SJCRH30 (cell line): ENCODE results near the gene NT5C. TPM values are rescaled to one million over a fixed set of nuclear protein-coding genes. Genes with fewer than 3 reads are reported as not detected.
"Not testable (repeated sequence)": the region's sequence is repeated elsewhere in the genome, so short reads cannot be mapped to it uniquely, and the experiment has no call there.

Experiments used
- DNase-seq, 2 experiments: peaks; one replicate each; pipeline ENCODE4 v3.0.0-alpha.2; 2015 to 2020
- H3K27ac ChIP-seq: fragments of 250-450 bp; sonication (Bioruptor Pico); 2 replicates; pipeline ENCODE4 v1.5.1; 2020; ENCODE audit warnings: mild to moderate bottlenecking, moderate library complexity
- H3K27me3 ChIP-seq: fragments of 250-450 bp; sonication (Bioruptor Pico); 2 replicates; pipeline ENCODE4 v1.5.1; 2020; ENCODE audit warnings: mild to moderate bottlenecking, moderate library complexity
- H3K36me3 ChIP-seq: fragments of 250-450 bp; sonication (Bioruptor Pico); 2 replicates; pipeline ENCODE4 v1.5.1; 2020; ENCODE audit warnings: mild to moderate bottlenecking, moderate library complexity
- H3K4me1 ChIP-seq: fragments of 250-450 bp; sonication (Bioruptor Pico); 2 replicates; pipeline ENCODE4 v1.5.1; 2020; ENCODE audit warnings: mild to moderate bottlenecking, moderate library complexity
- H3K4me3 ChIP-seq: fragments of 250-450 bp; sonication (Bioruptor Pico); 2 replicates; pipeline ENCODE4 v1.5.1; 2020; ENCODE audit warnings: mild to moderate bottlenecking, moderate library complexity
- H3K9me3 ChIP-seq: fragments of 250-450 bp; sonication (Bioruptor Pico); replicated peaks from 2 replicates; pipeline ENCODE4 v1.5.1; 2020; ENCODE audit warnings: mild to moderate bottlenecking, moderate library complexity
- total RNA-seq: library from RNA; depleted of rRNA; stranded (reverse); fragments of >200 nt; shearing (Covaris generic); gene quantifications from 2 replicates; pipeline ENCODE4 v1.2.3, GENCODE V29; 2014; rRNA removed

Gene NT5C
- 34.5 and 36.0 TPM in 2 replicates for total RNA-seq

- Histone ChIP-seq H3K27me3 (no peaks in the 10 kb centered on the region), H3K4me3 (peak within 1 kb of the TSS; percentile 81), H3K27ac (peak within 1 kb of the TSS; percentile 58), H3K4me1 (no peaks in the 10 kb centered on the region), H3K9me3 (no peaks in the 10 kb centered on the region), H3K36me3 (peaks cover 8% of the 10 kb centered on the region)
- peak; percentile 94 for DNase-seq
Observed at GRCh38 chr17:75131278-75132017, at the start of gene NT5C. NT5C (minus strand) TSS chr17:75131742; CDS start chr17:75131707, 35 bp downstream.

DNA sequence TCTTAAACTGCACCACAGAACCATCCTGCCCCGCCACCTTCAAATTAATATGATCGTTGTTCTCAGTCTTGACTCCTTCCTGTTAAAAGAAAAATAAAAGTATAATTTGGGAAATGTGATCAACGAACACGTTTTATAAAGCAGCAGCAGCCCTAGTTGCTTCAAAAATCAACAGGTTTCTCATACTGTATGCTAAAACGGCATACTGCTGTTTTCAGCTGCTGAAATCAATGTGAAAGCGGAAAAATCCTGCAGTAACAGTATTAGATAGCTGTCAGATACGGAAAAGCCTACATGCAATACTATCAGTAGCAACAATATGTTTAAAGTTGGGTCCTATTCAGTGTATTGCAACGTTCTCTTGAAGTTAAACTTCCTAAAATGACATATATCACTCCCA is 49.6 kb upstream of the NT5C start:
- DNase-seq, result no peak
- Histone ChIP-seq H3K27ac (no peak overlapping the region), H3K27me3 (no peaks in the 10 kb centered on the region), H3K9me3 (no peaks in the 10 kb centered on the region), H3K36me3 (peaks cover 43% of the 10 kb centered on the region), H3K4me1 (peaks cover 8% of the 10 kb centered on the region; the same call in 1 of the 2 replicates), H3K4me3 (peak overlapping the region; percentile 89)

GRCh38 chr17:75178453-75178852 is 46.9 kb upstream of the NT5C start:
- Histone ChIP-seq H3K27ac (no peak overlapping the region), H3K27me3 (no peaks in the 10 kb centered on the region), H3K4me1 (peaks cover 7% of the 10 kb centered on the region; the same call in 1 of the 2 replicates), H3K4me3 (no peak overlapping the region), H3K36me3 (peaks cover 68% of the 10 kb centered on the region), H3K9me3 (no peaks in the 10 kb centered on the region)
- DNase-seq, result no peak

DNA sequence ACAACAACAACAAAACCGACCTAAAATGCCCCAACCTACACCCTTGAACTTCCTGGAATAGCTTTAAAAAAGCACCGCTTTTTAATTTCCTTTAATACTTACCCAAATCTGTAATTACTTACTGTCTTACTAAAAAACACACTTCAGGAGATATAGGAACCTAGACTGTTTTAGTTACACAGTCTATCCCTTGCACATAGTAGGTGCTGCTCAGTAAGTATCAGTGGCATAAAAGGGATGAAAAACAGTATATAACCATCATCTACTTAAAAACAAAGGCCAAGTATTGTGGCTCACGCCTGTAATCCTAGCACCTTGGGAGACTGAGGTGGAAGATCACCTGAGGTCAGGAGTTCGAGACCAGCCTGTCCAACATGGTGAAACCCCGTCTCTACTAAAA is 45.1 kb upstream of the NT5C start:
- no peak for DNase-seq
- no peaks in the 10 kb centered on the region for H3K27me3 ChIP-seq
- peaks cover 4% of the 10 kb centered on the region; the same call in 1 of the 2 replicates for H3K4me1 ChIP-seq
- H3K27ac ChIP-seq, result no peak overlapping the region
- no peak overlapping the region for H3K4me3 ChIP-seq
- H3K9me3 ChIP-seq, result no peaks in the 10 kb centered on the region
- peaks cover 84% of the 10 kb centered on the region for H3K36me3 ChIP-seq

- H3K27ac ChIP-seq, result no peak overlapping the region
- H3K36me3 ChIP-seq, result peaks cover 87% of the 10 kb centered on the region
- H3K4me3 ChIP-seq, result no peak overlapping the region
- no peaks in the 10 kb centered on the region for H3K27me3 ChIP-seq
- H3K4me1 ChIP-seq, result no peaks in the 10 kb centered on the region
- DNase-seq, result no peak
- H3K9me3 ChIP-seq, result no peaks in the 10 kb centered on the region
Observed at GRCh38 chr17:75174996-75175395, 43.5 kb upstream of the NT5C start.

GRCh38 chr17:75173526-75173925 is 42.0 kb upstream of the NT5C start:
- Histone ChIP-seq H3K27me3 (no peaks in the 10 kb centered on the region), H3K36me3 (peaks cover 88% of the 10 kb centered on the region), H3K4me1 (no peaks in the 10 kb centered on the region), H3K27ac (no peak overlapping the region), H3K4me3 (no peak overlapping the region), H3K9me3 (no peaks in the 10 kb centered on the region)
- no peak for DNase-seq

DNA sequence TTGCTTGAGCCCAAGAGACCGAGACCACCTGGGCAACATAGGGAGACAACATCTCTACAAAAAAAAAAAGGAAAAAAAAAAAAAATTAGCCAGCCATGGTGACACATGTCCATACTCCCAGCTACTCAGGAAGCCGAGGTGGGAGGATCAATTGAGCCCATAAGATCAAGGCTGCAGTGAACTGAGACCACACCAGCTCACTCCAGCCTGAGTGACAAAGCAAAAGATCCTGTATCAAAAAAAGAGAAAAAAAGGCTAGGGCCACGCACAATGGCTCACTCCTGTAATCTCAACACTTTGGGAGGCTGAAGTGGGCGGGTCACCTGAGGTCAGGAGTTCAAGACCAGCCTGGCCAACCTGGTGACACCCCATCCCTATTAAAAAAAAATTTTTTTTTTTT is 37.5 kb upstream of the NT5C start:
- no peak for DNase-seq
- H3K27me3 ChIP-seq, result no peaks in the 10 kb centered on the region
- no peaks in the 10 kb centered on the region for H3K4me1 ChIP-seq
- no peaks in the 10 kb centered on the region for H3K9me3 ChIP-seq
- no peak overlapping the region for H3K4me3 ChIP-seq
- H3K27ac ChIP-seq, result no peak overlapping the region
- peaks cover 92% of the 10 kb centered on the region for H3K36me3 ChIP-seq

DNA sequence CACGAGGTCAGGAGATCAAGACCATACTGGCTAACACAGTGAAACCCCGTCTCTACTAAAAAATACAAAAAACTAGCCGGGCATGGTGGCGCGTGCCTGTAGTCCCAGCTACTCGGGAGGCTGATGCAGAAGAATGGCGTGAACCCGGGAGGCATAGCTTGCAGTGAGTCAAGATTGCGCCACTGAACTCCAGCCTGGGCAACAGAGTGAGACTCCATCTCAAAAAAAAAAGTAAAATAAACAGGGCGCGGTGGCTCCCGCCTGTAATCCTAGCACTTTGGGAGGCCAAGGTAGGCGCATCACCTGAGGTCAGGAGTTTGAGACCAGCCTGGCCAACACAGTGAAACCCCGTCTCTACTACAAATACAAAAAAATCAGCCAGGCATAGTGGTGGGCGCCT is 33.1 kb upstream of the NT5C start:
- not testable (repeated sequence) for H3K27ac ChIP-seq, H3K4me1 ChIP-seq, H3K9me3 ChIP-seq, DNase-seq, H3K27me3 ChIP-seq, H3K4me3 ChIP-seq
- peaks cover 73% of the 10 kb centered on the region for H3K36me3 ChIP-seq

DNA sequence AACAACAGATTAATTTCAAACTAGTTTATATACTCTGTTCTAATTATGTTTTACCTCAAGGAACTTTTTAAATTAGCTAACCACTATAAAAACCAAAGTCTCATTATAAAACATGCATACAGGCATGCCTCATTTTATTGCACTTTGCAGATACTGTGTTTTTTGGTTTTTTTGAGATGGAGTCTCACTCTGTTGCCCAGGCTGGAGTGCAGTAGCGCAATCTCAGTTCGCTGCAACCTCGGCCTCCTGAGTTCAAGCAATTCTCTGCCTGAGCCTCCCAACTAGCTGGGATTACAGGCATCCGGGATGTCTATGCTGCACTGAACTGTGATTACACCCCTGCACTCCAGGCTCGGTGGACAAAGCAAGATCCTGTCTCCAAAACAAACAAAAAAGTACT is 31.5 kb upstream of the NT5C start:
- H3K4me1 ChIP-seq, result no peaks in the 10 kb centered on the region
- no peak overlapping the region for H3K4me3 ChIP-seq
- H3K9me3 ChIP-seq, result no peaks in the 10 kb centered on the region
- H3K36me3 ChIP-seq, result peaks cover 62% of the 10 kb centered on the region
- no peak for DNase-seq
- no peak overlapping the region for H3K27ac ChIP-seq
- no peaks in the 10 kb centered on the region for H3K27me3 ChIP-seq

DNA sequence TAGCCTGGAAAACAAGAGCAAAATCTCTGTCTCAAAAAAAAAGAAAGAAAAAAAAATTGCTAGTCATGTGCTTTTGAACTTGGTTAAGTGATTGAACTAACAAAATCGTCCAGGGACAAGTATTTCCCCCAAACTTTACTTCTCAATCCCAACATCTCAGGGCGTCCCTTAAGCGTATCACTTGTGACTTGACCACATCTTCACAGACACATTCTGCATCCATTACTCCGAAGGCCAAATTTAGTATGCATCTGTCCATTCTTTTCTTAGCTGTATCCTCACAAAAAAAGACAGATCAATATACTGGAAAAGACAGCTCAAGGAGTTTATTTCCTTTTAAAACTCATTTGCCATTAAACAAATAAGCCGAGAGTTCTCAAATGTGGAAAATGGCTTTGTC is 28.7 kb upstream of the NT5C start:
- Histone ChIP-seq H3K4me1 (peaks cover 6% of the 10 kb centered on the region), H3K27ac (no peak overlapping the region), H3K9me3 (no peaks in the 10 kb centered on the region), H3K36me3 (peaks cover 37% of the 10 kb centered on the region), H3K4me3 (no peak overlapping the region), H3K27me3 (no peaks in the 10 kb centered on the region)
- no peak for DNase-seq

DNA sequence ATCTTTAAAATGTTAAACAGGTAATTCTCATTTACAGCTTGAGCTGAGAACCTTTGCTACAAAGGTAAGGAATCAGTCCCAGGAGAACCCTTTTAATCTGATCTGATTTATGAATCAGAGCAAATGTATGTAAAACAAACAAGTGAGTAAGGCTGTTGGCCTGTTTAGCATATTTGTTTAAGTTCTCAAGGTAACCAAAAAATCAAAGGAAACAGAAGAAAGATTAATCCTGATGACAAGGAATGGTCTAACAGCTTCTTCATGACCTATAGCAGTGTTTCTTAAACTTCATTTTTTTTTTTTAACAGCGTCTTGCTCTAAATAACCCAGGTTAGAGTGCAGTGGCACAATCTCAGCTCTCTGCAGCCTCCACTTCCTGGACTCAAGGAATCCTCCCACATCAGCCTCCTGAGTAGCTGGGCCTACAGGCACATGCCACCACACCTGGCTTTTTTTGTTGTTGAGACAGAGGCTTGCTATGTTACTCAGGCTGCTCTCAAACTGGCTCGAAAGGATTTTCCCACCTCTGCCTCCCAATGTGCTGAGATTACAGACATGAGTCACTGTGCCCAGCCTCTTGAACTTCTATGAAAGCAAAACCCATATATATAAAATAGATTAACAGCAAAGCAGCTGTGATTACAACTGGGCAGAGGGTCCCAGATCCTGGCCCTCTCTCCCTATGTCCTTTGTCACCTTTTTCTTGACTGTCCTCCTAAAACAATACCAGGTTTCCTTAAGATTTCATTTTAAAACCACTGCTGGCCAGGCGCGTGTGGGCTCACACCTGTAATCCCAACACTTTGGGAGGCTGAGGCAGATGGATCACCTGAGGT is 27.9 kb upstream of the NT5C start:
- Histone ChIP-seq H3K27ac (no peak overlapping the region), H3K9me3 (no peaks in the 10 kb centered on the region), H3K27me3 (no peaks in the 10 kb centered on the region), H3K36me3 (peaks cover 29% of the 10 kb centered on the region), H3K4me1 (peaks cover 12% of the 10 kb centered on the region), H3K4me3 (no peak overlapping the region)
- no peak for DNase-seq

DNA sequence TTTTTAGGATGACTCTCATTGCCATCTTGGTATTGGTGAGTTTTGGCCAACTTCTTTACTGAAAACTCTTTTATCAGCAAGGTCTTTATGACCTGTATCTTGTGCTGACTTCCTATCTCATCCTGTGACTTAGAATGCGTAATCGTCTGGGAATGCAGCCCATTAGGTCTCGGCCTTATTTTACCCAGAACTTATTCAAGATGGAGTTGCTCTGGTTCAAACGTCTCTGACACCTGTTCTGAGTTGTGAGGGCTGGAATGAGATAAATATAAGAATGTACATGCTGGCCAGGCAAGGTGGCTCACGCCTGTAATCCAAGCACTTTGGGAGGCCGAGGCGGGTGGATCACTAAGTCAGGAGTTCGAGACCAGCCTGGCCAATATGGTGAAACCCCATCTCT is 26.9 kb upstream of the NT5C start:
- Histone ChIP-seq H3K4me1 (peaks cover 12% of the 10 kb centered on the region), H3K36me3 (peaks cover 20% of the 10 kb centered on the region)
- not testable (repeated sequence) for DNase-seq, H3K27me3 ChIP-seq, H3K9me3 ChIP-seq, H3K27ac ChIP-seq, H3K4me3 ChIP-seq

GRCh38 chr17:75155191-75155601 is 23.7 kb upstream of the NT5C start:
- H3K27ac ChIP-seq, result peak overlapping the region; percentile 89

DNA sequence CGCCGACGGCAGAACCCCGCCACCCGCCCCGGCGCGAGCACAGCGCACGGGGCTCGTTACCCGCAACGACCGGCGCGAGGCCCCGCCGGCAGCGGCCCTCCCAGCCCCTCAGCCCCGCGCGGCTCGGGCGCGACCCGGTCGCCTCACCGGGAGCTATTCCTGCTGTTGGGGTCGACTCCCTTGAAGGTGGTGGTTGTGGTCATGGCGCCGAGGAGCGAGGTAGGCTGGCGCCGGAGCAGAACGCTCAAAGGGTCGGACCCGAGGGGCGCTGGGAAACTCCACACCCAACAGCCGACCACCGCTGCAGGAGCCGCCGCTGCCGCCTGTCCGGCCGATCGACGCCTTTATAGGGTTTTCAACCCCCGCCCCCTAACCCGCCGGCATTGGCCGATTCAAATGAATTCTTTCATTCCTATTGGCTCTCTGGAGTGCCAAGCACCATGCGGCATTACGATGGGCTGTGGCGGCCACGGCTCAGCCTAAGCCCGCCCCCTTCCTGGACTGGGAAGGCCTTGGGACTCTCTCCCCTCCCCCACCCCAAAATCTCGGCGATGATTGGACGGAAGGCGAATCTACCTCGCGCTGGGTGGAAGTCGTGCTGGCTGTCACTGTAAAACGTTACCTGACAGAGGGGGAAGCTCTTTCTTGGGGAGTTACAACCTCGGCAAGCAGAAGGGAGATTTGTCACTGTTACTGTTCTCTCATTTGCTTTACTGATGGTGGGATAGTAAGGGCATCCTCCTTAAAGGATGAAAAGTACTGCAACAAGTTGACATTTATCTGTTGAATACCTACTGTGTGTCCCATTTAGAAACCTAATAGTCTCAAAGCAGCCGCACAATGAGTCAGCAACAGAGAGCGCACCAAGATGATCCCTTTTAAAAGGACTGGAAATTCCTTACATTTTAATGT is 22.9 kb upstream of the NT5C start, which contains the start of gene JPT1:
Gene JPT1, minus strand, starts transcription at position 318 of the 912 bp plus-strand sequence. Its CDS starts 115 bp downstream, at position 203.
- no peaks in the 10 kb centered on the region for H3K9me3 ChIP-seq
- H3K4me3 ChIP-seq, result peak within 1 kb of the TSS; percentile 77
- H3K27me3 ChIP-seq, result no peaks in the 10 kb centered on the region
- peaks cover 17% of the 10 kb centered on the region for H3K4me1 ChIP-seq
- H3K36me3 ChIP-seq, result peaks cover 6% of the 10 kb centered on the region; the same call in 1 of the 2 replicates
- peak; percentile 100 for DNase-seq
- H3K27ac ChIP-seq, result peak within 1 kb of the TSS; percentile 89

More at GRCh38 chr17:75155191-75155601, 23.7 kb upstream of the NT5C start:
- Histone ChIP-seq H3K36me3 (peaks cover 5% of the 10 kb centered on the region), H3K9me3 (no peaks in the 10 kb centered on the region), H3K27me3 (no peaks in the 10 kb centered on the region), H3K4me1 (peaks cover 17% of the 10 kb centered on the region), H3K4me3 (peak overlapping the region; percentile 77)
- DNase-seq, result peak; percentile 87 to 96
